CD8-positive, alpha-beta memory T cell (primary cell): ENCODE results near the gene WNT10A. TPM values are rescaled to one million over a fixed set of nuclear protein-coding genes. Genes with fewer than 3 reads are reported as not detected.

Experiments used
- CTCF ChIA-PET: fragments of 350-600 bp; sonication (Branson Sonifier 250); formaldehyde crosslinking; loops from one replicate; lab custom pipeline; 2021; ENCODE audit warnings: antibody characterized with exemption; lab: Charles Lee
- POLR2A ChIA-PET: fragments of 350-600 bp; sonication (Branson Sonifier 250); formaldehyde crosslinking; loops from one replicate; lab custom pipeline; 2021; ENCODE audit warnings: antibody characterized with exemption; lab: Charles Lee
- DNase-seq, 5 donors: peaks; one replicate each; pipeline versions ENCODE4 v3.0.0 to v3.0.0-alpha.2; 2020 to 2022; ENCODE audit warnings: mixed read lengths in 1 of 5
- H3K27ac ChIP-seq: one replicate; pipeline ENCODE4 v1.7.0; 2013; ENCODE audit warnings: low read depth, mild to moderate bottlenecking, low read length, moderate library complexity
- H3K27me3 ChIP-seq: 2 replicates; pipeline ENCODE4 v1.7.0; 2013; ENCODE audit warnings: low read length, mild to moderate bottlenecking; ENCODE audit not compliant: insufficient read depth, poor library complexity, severe bottlenecking
- H3K36me3 ChIP-seq: 2 replicates; pipeline ENCODE4 v1.7.0; 2013; ENCODE audit warnings: mild to moderate bottlenecking, low read length, moderate library complexity; ENCODE audit not compliant: insufficient read depth
- H3K4me1 ChIP-seq: 2 replicates; pipeline ENCODE4 v1.7.0; 2013; ENCODE audit warnings: mild to moderate bottlenecking, low read length, moderate library complexity; ENCODE audit not compliant: insufficient read depth
- H3K4me3 ChIP-seq: 2 replicates; pipeline ENCODE4 v1.7.0; 2013; ENCODE audit warnings: mild to moderate bottlenecking, low read length
- H3K9me3 ChIP-seq: 2 replicates; pipeline ENCODE4 v1.7.0; 2013; ENCODE audit warnings: mild to moderate bottlenecking, low read length
- H3K27ac Mint-ChIP-seq, 8 donors: one replicate each; pipeline ENCODE4 v1.8.0; 2020 to 2021; ENCODE audit warnings: mixed read lengths in 8 of 8, mild to moderate bottlenecking in 6 of 8, inconsistent platforms in 3 of 8, moderate library complexity in 3 of 8
- H3K27me3 Mint-ChIP-seq, 2 donors: one replicate each; pipeline ENCODE4 v1.8.0; 2020 to 2021; ENCODE audit warnings: mixed read lengths in 2 of 2, mild to moderate bottlenecking in 1 of 2, moderate library complexity in 1 of 2
- H3K36me3 Mint-ChIP-seq, 3 donors: one replicate each; pipeline ENCODE4 v1.8.0; 2020 to 2021; ENCODE audit warnings: mixed read lengths in 3 of 3, inconsistent platforms in 1 of 3, mild to moderate bottlenecking in 1 of 3
- H3K4me1 Mint-ChIP-seq, 3 donors: one replicate each; pipeline ENCODE4 v1.8.0; 2020 to 2021; ENCODE audit warnings: mixed read lengths in 3 of 3, inconsistent platforms in 1 of 3, mild to moderate bottlenecking in 1 of 3
- H3K4me3 Mint-ChIP-seq, 7 donors: one replicate each; pipeline ENCODE4 v1.8.0; 2020 to 2021; ENCODE audit warnings: mixed read lengths in 7 of 7, mild to moderate bottlenecking in 6 of 7, moderate library complexity in 4 of 7, inconsistent platforms in 2 of 7
- H3K9me3 Mint-ChIP-seq, 5 donors: one replicate each; pipeline ENCODE4 v1.8.0; 2020 to 2022; ENCODE audit warnings: mixed read lengths in 5 of 5, mild to moderate bottlenecking in 3 of 5, moderate library complexity in 2 of 5, inconsistent platforms in 1 of 5
- polyA plus RNA-seq: library from polyadenylated mRNA; unstranded; fragments of 300-500 nt; fragmentation: Illumina TruSeq; gene quantifications from one replicate; pipeline ENCODE4 v1.2.3, GENCODE V29; 2021
- total RNA-seq, 2 experiments: library from RNA; stranded (reverse); gene quantifications; one replicate each; pipeline ENCODE4 v1.2.3, GENCODE V29; 2021

The WNT10A gene
- total and polyA plus RNA-seq, 3 experiments from 2014 or later: 1.0 to 1.5 (median 1.1) TPM

DNA sequence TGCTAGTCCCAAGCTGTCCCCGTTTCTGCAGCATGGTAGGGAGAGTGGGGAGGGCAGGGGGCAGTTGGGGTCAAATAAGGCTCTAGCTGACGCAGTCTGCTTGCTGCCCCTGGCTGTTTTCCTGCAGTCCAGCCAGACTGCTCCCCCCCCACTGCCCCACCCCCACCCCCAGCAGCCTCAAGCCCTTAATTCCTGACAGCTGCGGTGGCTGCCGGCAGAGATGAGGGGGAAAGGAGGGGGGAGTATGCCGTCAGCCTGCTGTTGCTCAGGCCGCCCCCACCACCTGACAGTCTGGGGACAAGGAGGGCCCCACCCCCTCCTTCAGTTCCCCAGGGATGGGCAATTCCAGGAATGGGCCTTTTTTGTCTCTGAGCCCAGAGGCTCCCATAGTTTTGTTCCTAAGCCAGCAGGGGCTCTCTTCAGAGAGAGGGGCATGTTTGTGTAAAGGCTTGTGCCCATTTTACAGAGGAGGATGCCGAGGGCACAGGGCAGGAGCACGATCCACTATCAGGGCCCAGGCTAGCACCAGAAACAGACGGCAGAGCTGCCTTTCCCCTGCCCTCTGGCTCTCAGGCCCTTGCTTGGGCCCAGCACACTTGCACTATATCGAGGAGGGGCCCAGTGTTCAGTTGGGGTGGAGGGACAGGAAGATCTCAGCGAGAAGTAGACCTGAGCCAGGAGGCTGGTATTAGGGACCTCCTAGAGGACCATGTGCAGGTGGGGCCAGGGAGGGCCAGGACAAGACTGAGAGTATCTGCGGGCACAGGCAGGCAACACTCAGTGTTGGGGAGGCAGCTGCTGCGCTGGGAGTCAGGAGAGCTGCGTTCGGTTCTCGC is 1.5 kb upstream of the WNT10A start:
- Histone ChIP-seq H3K27me3 (peaks cover 7% of the 10 kb centered on the region), H3K4me3 (peak overlapping the region; percentile 40), H3K36me3 (no peaks in the 10 kb centered on the region), H3K9me3 (no peaks in the 10 kb centered on the region), H3K27ac (peak overlapping the region; percentile 31), H3K4me1 (peaks cover 42% of the 10 kb centered on the region)
- POLR2A ChIA-PET: interaction anchor here (0.9 to 7.7 kb wide), 2 partner anchors 10 to 16 kb away, joined by 3 to 130 read pairs; no protein-coding TSS in a partner anchor
- Mint-ChIP-seq H3K9me3 (no peaks in the 10 kb centered on the region), H3K4me1 (peaks cover 34 to 53% (median 46%) of the 10 kb centered on the region in 3 donors), H3K4me3 (peak overlapping the region; percentile 75 to 93 (median 86)), H3K27me3 (peaks cover 20 to 27% of the 10 kb centered on the region in 2 donors), H3K27ac (peak overlapping the region; percentile 57 to 96 (median 94)), H3K36me3 (no peaks in the 10 kb centered on the region)
- peak in 1 of 5 donors; percentile 23 for DNase-seq
- CTCF ChIA-PET: interaction anchor here (1.0 to 23.1 kb wide), 5 partner anchors 8 to 31 kb away, joined by 3 to 1010 read pairs (median 4); no protein-coding TSS in a partner anchor

DNA sequence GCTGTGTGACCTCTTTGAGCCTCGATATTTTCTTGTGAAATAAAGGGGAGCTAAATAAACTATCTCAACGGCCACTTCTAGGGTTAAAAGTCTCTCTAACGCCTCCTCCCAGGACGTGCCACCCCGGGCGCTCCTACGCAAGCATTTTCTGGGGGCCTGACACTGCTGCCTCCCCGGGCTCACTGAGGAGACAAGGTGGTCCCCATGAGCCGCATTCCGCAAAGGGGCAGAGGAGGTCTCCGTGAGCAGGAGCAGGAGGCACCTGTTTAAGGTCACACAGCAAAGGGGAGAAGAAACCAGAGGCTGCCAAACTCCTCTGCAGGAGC is 913 bp upstream of the WNT10A start:
- POLR2A ChIA-PET: interaction anchor here (0.9 to 7.7 kb wide), 2 partner anchors 10 to 15 kb away, joined by 3 to 130 read pairs; no protein-coding TSS in a partner anchor
- H3K4me1 Mint-ChIP-seq: peaks cover 36 to 56% (median 52%) of the 10 kb centered on the region in 3 donors
- H3K9me3 Mint-ChIP-seq: no peaks in the 10 kb centered on the region
- H3K4me3 Mint-ChIP-seq: peak overlapping the region; percentile 75 to 93 (median 86)
- Histone ChIP-seq H3K4me1 (peaks cover 42% of the 10 kb centered on the region), H3K9me3 (no peaks in the 10 kb centered on the region), H3K4me3 (peak overlapping the region; percentile 40), H3K36me3 (no peaks in the 10 kb centered on the region), H3K27me3 (peaks cover 2% of the 10 kb centered on the region), H3K27ac (peak overlapping the region; percentile 31)
- no peak for DNase-seq
- peak overlapping the region; percentile 83 to 96 (median 94) for H3K27ac Mint-ChIP-seq
- H3K36me3 Mint-ChIP-seq: no peaks in the 10 kb centered on the region
- CTCF ChIA-PET: interaction anchor here (1.0 to 23.1 kb wide), 6 partner anchors 11 to 293 kb away, joined by 3 to 1010 read pairs (median 4); no protein-coding TSS in a partner anchor
- H3K27me3 Mint-ChIP-seq: peaks cover 14 to 22% of the 10 kb centered on the region in 2 donors

DNA sequence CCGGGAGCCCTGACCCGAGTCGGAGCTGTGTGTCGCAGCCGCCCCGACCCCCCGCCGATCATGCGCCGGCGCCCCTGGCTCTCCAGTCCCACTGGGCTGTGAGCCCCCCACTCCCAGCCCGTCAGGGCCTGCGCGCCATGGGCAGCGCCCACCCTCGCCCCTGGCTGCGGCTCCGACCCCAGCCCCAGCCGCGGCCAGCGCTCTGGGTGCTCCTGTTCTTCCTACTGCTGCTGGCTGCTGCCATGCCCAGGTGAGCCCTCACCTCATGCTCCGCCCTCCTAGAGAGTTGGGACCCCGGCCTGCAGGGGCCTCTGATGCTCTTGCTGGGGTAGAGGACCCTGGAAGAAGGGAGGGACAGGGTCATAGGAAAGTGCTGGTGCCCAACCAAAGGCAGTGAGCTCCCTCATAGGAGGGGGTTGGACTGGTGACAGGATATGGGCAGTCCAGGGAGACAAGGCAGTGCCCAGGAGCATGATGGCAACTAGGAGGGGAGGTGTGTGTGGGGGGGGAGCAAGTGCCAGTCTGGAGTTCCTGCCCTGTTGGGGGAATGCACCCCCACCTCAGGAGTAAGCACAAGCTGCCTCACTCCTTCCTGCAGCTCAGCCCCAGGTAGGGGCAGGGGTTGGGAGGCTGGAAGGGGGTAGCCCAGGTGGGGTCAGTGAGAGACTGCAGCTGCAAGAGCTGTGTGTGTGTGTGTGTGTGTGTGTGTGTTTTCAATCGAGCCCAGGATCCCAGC is 375 bp downstream of the WNT10A start:
- Mint-ChIP-seq H3K27me3 (peaks cover 5 to 19% of the 10 kb centered on the region in 2 donors), H3K4me3 (peak overlapping the region; percentile 7 to 90 (median 78)), H3K4me1 (peaks cover 39 to 67% (median 53%) of the 10 kb centered on the region in 3 donors), H3K36me3 (no peaks in the 10 kb centered on the region), H3K27ac (peak overlapping the region; percentile 19 to 95 (median 78)), H3K9me3 (no peaks in the 10 kb centered on the region)
- H3K27me3 ChIP-seq: no peaks in the 10 kb centered on the region
- peak overlapping the region; percentile 40 for H3K4me3 ChIP-seq
- ChIA-PET CTCF (interaction anchor here (0.9 to 23.1 kb wide), 5 partner anchors 9 to 291 kb away, joined by 3 to 1010 read pairs (median 3); partner anchors contain the start of genes BCS1L and ZNF142), POLR2A (interaction anchor here (7.7 kb wide), 1 partner anchor 14 kb away, joined by 130 read pairs; no protein-coding TSS in a partner anchor)
- no peaks in the 10 kb centered on the region for H3K9me3 ChIP-seq
- no peaks in the 10 kb centered on the region for H3K36me3 ChIP-seq
- peak overlapping the region; percentile 31 for H3K27ac ChIP-seq
- H3K4me1 ChIP-seq: peaks cover 42% of the 10 kb centered on the region
- peak in 1 of 5 donors; percentile 51 for DNase-seq

DNA sequence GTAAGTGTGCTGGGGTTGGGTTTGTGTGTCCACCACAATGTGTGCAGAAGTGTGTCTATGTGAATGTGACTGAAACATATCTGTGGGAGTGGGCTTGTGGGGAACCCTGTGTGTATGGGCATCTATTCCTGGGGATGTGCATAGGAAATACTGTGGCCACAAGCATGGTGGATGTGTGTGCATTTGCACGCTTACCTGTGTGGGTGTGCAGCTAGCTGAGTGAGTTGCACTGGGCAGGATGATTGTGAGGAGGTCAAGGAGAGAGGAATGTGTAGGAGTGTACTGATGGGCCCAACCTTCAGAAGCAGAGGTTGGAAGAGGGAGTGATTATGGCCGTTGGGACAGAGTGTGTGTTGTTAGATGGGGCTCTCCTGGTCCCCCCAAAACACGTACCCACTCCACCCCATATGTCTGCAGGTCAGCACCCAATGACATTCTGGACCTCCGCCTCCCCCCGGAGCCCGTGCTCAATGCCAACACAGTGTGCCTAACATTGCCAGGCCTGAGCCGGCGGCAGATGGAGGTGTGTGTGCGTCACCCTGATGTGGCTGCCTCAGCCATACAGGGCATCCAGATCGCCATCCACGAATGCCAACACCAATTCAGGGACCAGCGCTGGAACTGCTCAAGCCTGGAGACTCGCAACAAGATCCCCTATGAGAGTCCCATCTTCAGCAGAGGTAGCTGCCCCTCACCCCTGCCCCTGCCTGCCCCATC is 1.2 kb downstream of the WNT10A start:
- H3K36me3 ChIP-seq: no peaks in the 10 kb centered on the region
- H3K27ac ChIP-seq: no peak overlapping the region
- Mint-ChIP-seq H3K27ac (peak overlapping the region in 7 of 8 donors; percentile 19 to 94 (median 74)), H3K4me3 (peak overlapping the region; percentile 7 to 90 (median 78)), H3K4me1 (peaks cover 35 to 67% (median 48%) of the 10 kb centered on the region in 3 donors), H3K27me3 (peaks cover 0 to 15% of the 10 kb centered on the region in 2 donors), H3K36me3 (no peaks in the 10 kb centered on the region), H3K9me3 (no peaks in the 10 kb centered on the region)
- H3K9me3 ChIP-seq: no peaks in the 10 kb centered on the region
- peak in 1 of 5 donors; percentile 38 for DNase-seq
- ChIA-PET CTCF (interaction anchor here (0.9 to 23.1 kb wide), 3 partner anchors 9 to 24 kb away, joined by 3 to 1010 read pairs (median 4); no protein-coding TSS in a partner anchor), POLR2A (interaction anchor here (7.7 kb wide), 1 partner anchor 13 kb away, joined by 130 read pairs; no protein-coding TSS in a partner anchor)
- no peak overlapping the region for H3K4me3 ChIP-seq
- H3K4me1 ChIP-seq: peaks cover 39% of the 10 kb centered on the region
- no peaks in the 10 kb centered on the region for H3K27me3 ChIP-seq

DNA sequence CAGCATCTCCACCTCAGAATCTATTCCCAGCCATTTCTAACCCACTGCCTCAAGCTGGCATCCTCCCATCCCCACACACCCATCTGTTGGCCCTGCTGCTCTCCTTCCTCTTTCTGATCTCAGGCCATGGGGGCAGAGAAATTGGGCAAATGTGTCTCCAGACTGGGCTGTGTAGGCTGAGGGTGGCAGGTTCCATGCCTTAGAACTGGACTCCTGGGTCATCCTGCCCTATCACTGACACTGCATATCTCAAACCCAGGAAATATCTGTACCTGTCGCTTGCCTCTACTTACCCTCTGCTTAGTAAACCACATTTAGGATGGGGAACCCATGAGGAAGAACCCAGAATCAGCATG is 1.8 kb downstream of the WNT10A start:
- peaks cover 35 to 64% (median 44%) of the 10 kb centered on the region in 3 donors for H3K4me1 Mint-ChIP-seq
- H3K4me3 Mint-ChIP-seq: peak overlapping the region in 4 of 7 donors; percentile 27 to 41 (median 32)
- DNase-seq: no peak
- peaks cover 0 to 15% of the 10 kb centered on the region in 2 donors for H3K27me3 Mint-ChIP-seq
- no peaks in the 10 kb centered on the region for H3K36me3 Mint-ChIP-seq
- no peaks in the 10 kb centered on the region for H3K9me3 ChIP-seq
- CTCF ChIA-PET: interaction anchor here (23.1 kb wide), 1 partner anchor 15 kb away, joined by 1010 read pairs; no protein-coding TSS in a partner anchor
- POLR2A ChIA-PET: interaction anchor here (7.7 kb wide), 1 partner anchor 12 kb away, joined by 130 read pairs; no protein-coding TSS in a partner anchor
- no peaks in the 10 kb centered on the region for H3K9me3 Mint-ChIP-seq
- peaks cover 35% of the 10 kb centered on the region for H3K4me1 ChIP-seq
- H3K4me3 ChIP-seq: no peak overlapping the region
- no peaks in the 10 kb centered on the region for H3K36me3 ChIP-seq
- H3K27ac Mint-ChIP-seq: peak overlapping the region in 6 of 8 donors; percentile 19 to 88 (median 77)
- no peak overlapping the region for H3K27ac ChIP-seq
- H3K27me3 ChIP-seq: no peaks in the 10 kb centered on the region

DNA sequence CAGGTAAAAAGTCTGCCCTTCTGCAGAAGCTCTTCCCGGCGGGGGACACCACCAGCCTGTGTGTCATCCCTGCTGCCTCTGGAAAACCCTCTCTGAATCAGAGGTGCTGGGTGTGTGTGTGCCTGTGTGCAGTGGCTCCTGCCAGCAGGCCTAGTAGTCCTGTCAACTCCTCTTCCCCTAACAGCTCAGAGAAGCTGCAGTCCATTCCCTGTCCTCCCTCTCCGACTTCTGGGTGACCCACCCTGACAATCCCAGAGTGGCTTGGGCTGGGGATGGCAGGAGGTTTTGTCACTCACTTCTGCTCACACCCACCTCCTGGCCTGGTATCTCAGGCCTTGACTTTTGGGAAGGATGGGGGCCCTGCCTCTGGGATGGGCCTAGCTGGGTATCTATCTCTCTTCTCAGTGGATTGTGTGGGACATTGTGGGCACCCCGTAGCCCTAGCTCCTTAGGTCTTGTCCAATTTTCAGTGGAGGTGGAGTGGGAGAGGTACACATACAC is 2.3 kb downstream of the WNT10A start:
- ChIA-PET POLR2A (interaction anchor here (7.7 kb wide), 1 partner anchor 12 kb away, joined by 130 read pairs; no protein-coding TSS in a partner anchor), CTCF (interaction anchor here (23.1 kb wide), 1 partner anchor 14 kb away, joined by 1010 read pairs; no protein-coding TSS in a partner anchor)
- Histone ChIP-seq H3K4me1 (peaks cover 35% of the 10 kb centered on the region), H3K4me3 (no peak overlapping the region), H3K27me3 (no peaks in the 10 kb centered on the region), H3K9me3 (no peaks in the 10 kb centered on the region), H3K36me3 (no peaks in the 10 kb centered on the region), H3K27ac (no peak overlapping the region)
- peak overlapping the region; percentile 25 to 72 (median 51) for H3K4me3 Mint-ChIP-seq
- peaks cover 0 to 15% of the 10 kb centered on the region in 2 donors for H3K27me3 Mint-ChIP-seq
- peak in 1 of 5 donors; percentile 36 for DNase-seq
- H3K27ac Mint-ChIP-seq: peak overlapping the region in 7 of 8 donors; percentile 19 to 92 (median 81)
- peaks cover 36 to 64% (median 44%) of the 10 kb centered on the region in 3 donors for H3K4me1 Mint-ChIP-seq
- no peaks in the 10 kb centered on the region for H3K9me3 Mint-ChIP-seq
- H3K36me3 Mint-ChIP-seq: no peaks in the 10 kb centered on the region
